ENCODE results near the gene ICAM2.

Gene ICAM2

DNA sequence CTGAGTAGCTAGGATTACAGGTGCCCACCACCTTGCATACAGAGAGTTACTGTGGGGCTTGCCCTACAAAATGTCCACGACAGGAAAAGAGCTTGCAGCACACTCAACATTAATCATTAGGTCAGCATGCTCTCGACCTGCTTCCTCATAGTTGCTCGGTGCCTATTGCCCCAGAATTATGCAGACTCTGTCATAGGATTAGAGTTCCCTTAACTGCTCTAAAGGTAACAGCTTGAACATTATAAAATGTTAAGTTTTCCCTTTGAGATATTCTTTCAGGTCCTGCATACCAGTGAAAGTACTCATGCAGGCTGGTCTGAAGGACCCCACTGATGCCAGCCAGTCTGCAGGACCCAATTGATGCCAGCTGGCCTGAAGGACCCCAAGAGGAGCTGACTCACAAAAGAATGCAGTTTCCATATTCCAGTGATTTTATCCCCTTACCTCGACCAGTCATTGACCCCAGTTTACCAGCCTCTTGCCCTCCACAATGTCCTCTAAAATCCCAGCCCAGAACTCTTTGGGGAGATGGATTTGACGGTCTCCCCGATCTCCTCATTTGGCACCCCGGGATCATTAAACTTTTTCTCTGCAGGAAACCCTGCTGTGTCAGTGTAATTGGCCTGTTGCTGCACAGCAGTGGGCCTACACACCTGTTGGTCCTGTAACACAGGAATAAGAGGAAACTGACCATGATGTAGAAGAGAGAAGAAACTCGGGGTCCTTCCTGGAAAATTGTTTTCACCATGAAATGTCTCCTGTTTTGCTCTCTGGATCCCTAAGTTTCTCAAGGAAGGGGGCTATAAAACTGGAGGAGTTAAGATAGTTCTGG, 10.6 kb downstream of the ICAM2 start:
- WGBS (ENCODE audit: extremely low coverage, insufficient coverage, insufficient read length), result no CpG with 5 or more reads among the region's 8 CpGs
- H2AFZ ChIP-seq (ENCODE audit: insufficient read depth, low read length, poor library complexity), result no peak overlapping the region
- no peak overlapping the region for H3K14ac ChIP-seq (ENCODE audit: low read length)
- no peak overlapping the region for H4K8ac ChIP-seq (ENCODE audit: low read depth, low read length)
- H4K91ac ChIP-seq (ENCODE audit: low read depth, low read length), result no peak overlapping the region
- no peak overlapping the region for H2BK5ac ChIP-seq (ENCODE audit: low read depth, low read length, poor library complexity)
- H3K4me2 ChIP-seq (ENCODE audit: low read length), result no peak overlapping the region
- H3K23ac ChIP-seq (ENCODE audit: low read length), result no peak overlapping the region
- H4K12ac ChIP-seq (ENCODE audit: low read depth, low read length), result no peak overlapping the region
- H3K9me3 ChIP-seq (ENCODE audit: insufficient read depth, low read depth, low read length), result no peaks in the 10 kb centered on the region
- no peak overlapping the region for H2AK5ac ChIP-seq (ENCODE audit: low read length)
- H3K18ac ChIP-seq (ENCODE audit: low read length), result no peak overlapping the region
- no peak overlapping the region for H2BK120ac ChIP-seq (ENCODE audit: insufficient read depth, low read length, poor library complexity)
- H3K79me1 ChIP-seq (ENCODE audit: low read length), result no peaks in the 10 kb centered on the region
- no peaks in the 10 kb centered on the region for H3K27me3 ChIP-seq (ENCODE audit: insufficient read depth, low read length)
- no peak overlapping the region for H2BK12ac ChIP-seq (ENCODE audit: low read length)
- no peak overlapping the region for H3K9ac ChIP-seq (ENCODE audit: low read length)
- H3K4me3 ChIP-seq (ENCODE audit: low read depth, low read length), result no peak overlapping the region
- no peak overlapping the region for H3K27ac ChIP-seq (ENCODE audit: low read depth, low read length)
- no peak overlapping the region for H3K4ac ChIP-seq (ENCODE audit: low read depth, low read length)
- no peaks in the 10 kb centered on the region for H3K36me3 ChIP-seq (ENCODE audit: control insufficient read depth in 1 of 2, insufficient read depth in 2 of 2, low read length in 2 of 2)
- no peaks in the 10 kb centered on the region for H3K79me2 ChIP-seq (ENCODE audit: control insufficient read depth, insufficient read depth, low read length, poor library complexity)
- peak; percentile 26 to 48 for DNase-seq
- no peaks in the 10 kb centered on the region for H3K4me1 ChIP-seq (ENCODE audit: control insufficient read depth in 1 of 2, insufficient read depth in 2 of 2, low read length in 2 of 2)

DNA sequence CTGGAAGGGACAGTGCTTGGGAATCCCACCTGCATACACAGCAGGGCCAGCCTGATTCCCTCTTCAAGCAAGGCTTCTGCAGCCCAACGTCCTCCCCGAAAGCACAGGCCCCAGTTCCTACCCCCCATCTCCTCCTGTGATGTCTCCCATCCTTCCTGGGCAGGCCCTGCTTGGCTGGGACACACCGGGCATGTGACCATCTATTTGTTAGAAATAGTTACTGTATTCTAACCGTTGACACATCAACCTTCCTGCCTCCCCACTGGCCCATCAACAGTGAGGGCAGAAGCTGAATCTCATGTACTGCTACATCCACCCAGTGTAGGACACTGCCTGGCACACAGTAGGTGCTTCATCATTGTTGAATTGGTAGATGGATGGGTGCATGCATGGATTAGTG, 11.6 kb downstream of the ICAM2 start:
- Histone ChIP-seq H4K91ac (ENCODE audit: low read depth, low read length) (no peak overlapping the region), H3K4me2 (ENCODE audit: low read length) (no peak overlapping the region), H2BK120ac (ENCODE audit: insufficient read depth, low read length, poor library complexity) (no peak overlapping the region)

DNA sequence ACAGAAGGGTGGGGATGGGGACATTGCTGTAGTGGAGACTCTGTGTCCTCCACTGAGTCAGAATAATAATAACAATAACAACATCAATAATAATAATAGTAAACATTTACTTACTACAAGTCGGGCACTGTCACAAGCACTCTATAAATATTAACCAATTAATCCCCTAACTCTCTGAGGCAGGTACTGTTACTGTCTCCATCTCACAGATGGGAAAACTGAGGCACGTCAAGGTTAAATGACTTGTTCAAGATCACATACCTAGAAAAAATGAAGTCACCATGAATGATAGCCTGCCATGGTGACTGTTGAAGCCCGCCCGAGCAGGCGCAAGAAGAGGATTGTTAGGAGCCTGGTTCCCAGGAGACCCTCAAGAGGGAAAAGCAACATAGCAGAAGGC, 12.1 kb downstream of the ICAM2 start:
- no peaks in the 10 kb centered on the region for H3K27me3 ChIP-seq (ENCODE audit: insufficient read depth, low read length)
- no peaks in the 10 kb centered on the region for H3K36me3 ChIP-seq (ENCODE audit: control insufficient read depth in 1 of 2, insufficient read depth in 2 of 2, low read length in 2 of 2)
- H3K79me1 ChIP-seq (ENCODE audit: low read length), result no peaks in the 10 kb centered on the region
- no peak overlapping the region for H3K4me3 ChIP-seq (ENCODE audit: low read depth, low read length)
- no peak overlapping the region for H2BK12ac ChIP-seq (ENCODE audit: low read length)
- no peak overlapping the region for H2AK5ac ChIP-seq (ENCODE audit: low read length)
- H2BK120ac ChIP-seq (ENCODE audit: insufficient read depth, low read length, poor library complexity), result no peak overlapping the region
- H4K91ac ChIP-seq (ENCODE audit: low read depth, low read length), result no peak overlapping the region
- H3K9ac ChIP-seq (ENCODE audit: low read length), result no peak overlapping the region
- no peak for DNase-seq
- H3K14ac ChIP-seq (ENCODE audit: low read length), result no peak overlapping the region
- no peaks in the 10 kb centered on the region for H3K4me1 ChIP-seq (ENCODE audit: control insufficient read depth in 1 of 2, insufficient read depth in 2 of 2, low read length in 2 of 2)
- no peak overlapping the region for H3K23ac ChIP-seq (ENCODE audit: low read length)
- no peak overlapping the region for H4K12ac ChIP-seq (ENCODE audit: low read depth, low read length)
- no peak overlapping the region for H3K27ac ChIP-seq (ENCODE audit: low read depth, low read length)
- no peaks in the 10 kb centered on the region for H3K9me3 ChIP-seq (ENCODE audit: insufficient read depth, low read depth, low read length)
- H2BK5ac ChIP-seq (ENCODE audit: low read depth, low read length, poor library complexity), result no peak overlapping the region
- no CpG with 5 or more reads among the region's 5 CpGs for WGBS (ENCODE audit: extremely low coverage, insufficient coverage, insufficient read length)
- no peak overlapping the region for H3K4me2 ChIP-seq (ENCODE audit: low read length)
- no peaks in the 10 kb centered on the region for H3K79me2 ChIP-seq (ENCODE audit: control insufficient read depth, insufficient read depth, low read length, poor library complexity)
- H3K4ac ChIP-seq (ENCODE audit: low read depth, low read length), result no peak overlapping the region
- no peak overlapping the region for H4K8ac ChIP-seq (ENCODE audit: low read depth, low read length)
- H3K18ac ChIP-seq (ENCODE audit: low read length), result no peak overlapping the region
- H2AFZ ChIP-seq (ENCODE audit: insufficient read depth, low read length, poor library complexity), result no peak overlapping the region

More for the DNA sequence above, 11.6 kb downstream of the ICAM2 start:
- no peaks in the 10 kb centered on the region for H3K36me3 ChIP-seq (ENCODE audit: control insufficient read depth in 1 of 2, insufficient read depth in 2 of 2, low read length in 2 of 2)
- no peaks in the 10 kb centered on the region for H3K9me3 ChIP-seq (ENCODE audit: insufficient read depth, low read depth, low read length)
- H2AFZ ChIP-seq (ENCODE audit: insufficient read depth, low read length, poor library complexity), result no peak overlapping the region
- no peak overlapping the region for H2BK5ac ChIP-seq (ENCODE audit: low read depth, low read length, poor library complexity)
- DNase-seq, result no peak
- no peaks in the 10 kb centered on the region for H3K4me1 ChIP-seq (ENCODE audit: control insufficient read depth in 1 of 2, insufficient read depth in 2 of 2, low read length in 2 of 2)
- H3K4ac ChIP-seq (ENCODE audit: low read depth, low read length), result no peak overlapping the region
- WGBS (ENCODE audit: extremely low coverage, insufficient coverage, insufficient read length), result no CpG with 5 or more reads among the region's 4 CpGs
- H4K8ac ChIP-seq (ENCODE audit: low read depth, low read length), result no peak overlapping the region
- H3K79me1 ChIP-seq (ENCODE audit: low read length), result no peaks in the 10 kb centered on the region
- no peak overlapping the region for H4K12ac ChIP-seq (ENCODE audit: low read depth, low read length)
- H3K23ac ChIP-seq (ENCODE audit: low read length), result no peak overlapping the region
- H3K79me2 ChIP-seq (ENCODE audit: control insufficient read depth, insufficient read depth, low read length, poor library complexity), result no peaks in the 10 kb centered on the region
- no peaks in the 10 kb centered on the region for H3K27me3 ChIP-seq (ENCODE audit: insufficient read depth, low read length)
- H2BK12ac ChIP-seq (ENCODE audit: low read length), result no peak overlapping the region
- H2AK5ac ChIP-seq (ENCODE audit: low read length), result no peak overlapping the region
- no peak overlapping the region for H3K9ac ChIP-seq (ENCODE audit: low read length)
- H3K18ac ChIP-seq (ENCODE audit: low read length), result no peak overlapping the region
- H3K14ac ChIP-seq (ENCODE audit: low read length), result no peak overlapping the region
- H3K27ac ChIP-seq (ENCODE audit: low read depth, low read length), result no peak overlapping the region
- no peak overlapping the region for H3K4me3 ChIP-seq (ENCODE audit: low read depth, low read length)

DNA sequence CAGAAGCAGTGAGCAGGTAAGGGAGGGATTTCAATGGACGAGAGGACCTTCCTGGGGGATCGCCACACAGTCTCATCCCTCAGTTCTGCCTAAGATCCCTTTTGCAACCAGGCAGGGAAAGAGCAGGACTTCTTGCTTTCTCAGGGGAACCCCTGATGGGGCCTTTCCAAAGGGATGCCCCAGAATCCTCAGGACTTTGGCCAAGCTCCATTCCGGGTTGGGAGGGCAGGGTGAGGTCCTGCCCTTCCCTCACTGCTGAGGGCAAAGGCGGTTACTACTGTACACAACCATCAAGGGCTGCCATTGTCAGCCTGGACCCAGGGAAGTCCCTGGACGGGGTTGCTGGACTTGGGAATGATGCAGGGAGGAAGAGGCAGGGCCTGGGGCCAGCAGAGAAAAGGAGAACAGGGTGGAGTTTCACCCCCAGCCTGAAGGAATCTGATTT, 12.6 kb downstream of the ICAM2 start:
- Histone ChIP-seq H3K14ac (ENCODE audit: low read length) (no peak overlapping the region), H3K79me2 (ENCODE audit: control insufficient read depth, insufficient read depth, low read length, poor library complexity) (no peaks in the 10 kb centered on the region), H3K27me3 (ENCODE audit: insufficient read depth, low read length) (no peaks in the 10 kb centered on the region), H3K79me1 (ENCODE audit: low read length) (no peaks in the 10 kb centered on the region), H3K4me3 (ENCODE audit: low read depth, low read length) (no peak overlapping the region), H2BK120ac (ENCODE audit: insufficient read depth, low read length, poor library complexity) (no peak overlapping the region), H2AK5ac (ENCODE audit: low read length) (no peak overlapping the region), H3K4me1 (ENCODE audit: control insufficient read depth in 1 of 2, insufficient read depth in 2 of 2, low read length in 2 of 2) (no peaks in the 10 kb centered on the region), H3K4me2 (ENCODE audit: low read length) (no peak overlapping the region), H3K36me3 (ENCODE audit: control insufficient read depth in 1 of 2, insufficient read depth in 2 of 2, low read length in 2 of 2) (no peaks in the 10 kb centered on the region), H4K91ac (ENCODE audit: low read depth, low read length) (no peak overlapping the region), H3K9me3 (ENCODE audit: insufficient read depth, low read depth, low read length) (no peaks in the 10 kb centered on the region), H3K9ac (ENCODE audit: low read length) (no peak overlapping the region), H2BK12ac (ENCODE audit: low read length) (no peak overlapping the region), H2BK5ac (ENCODE audit: low read depth, low read length, poor library complexity) (no peak overlapping the region), H3K23ac (ENCODE audit: low read length) (no peak overlapping the region), H2AFZ (ENCODE audit: insufficient read depth, low read length, poor library complexity) (no peak overlapping the region), H3K27ac (ENCODE audit: low read depth, low read length) (no peak overlapping the region), H4K12ac (ENCODE audit: low read depth, low read length) (no peak overlapping the region), H3K18ac (ENCODE audit: low read length) (no peak overlapping the region), H4K8ac (ENCODE audit: low read depth, low read length) (no peak overlapping the region), H3K4ac (ENCODE audit: low read depth, low read length) (no peak overlapping the region)
- no CpG with 5 or more reads among the region's 5 CpGs for WGBS (ENCODE audit: extremely low coverage, insufficient coverage, insufficient read length)
- DNase-seq, result no peak

All from trophoblast cell (in vitro differentiated cells and primary cell).